GM12878 (cell line): ENCODE results near the gene ADAP1. TPM values are rescaled to one million over a fixed set of nuclear protein-coding genes. Genes with fewer than 3 reads are reported as not detected.

Experiments used
- MYB ChIP-seq: fragments of 150-350 bp; IDR thresholded peaks from 2 replicates; pipeline ENCODE4 v1.6.1; 2014; ENCODE audit warnings: mild to moderate bottlenecking, low read depth, low read length, borderline replicate concordance
- POLR2A ChIP-seq: IDR thresholded peaks from 2 replicates; pipeline ENCODE4 v1.6.1; 2011; ENCODE audit warnings: low read depth, mild to moderate bottlenecking, low read length
- POU2F2 ChIP-seq: IDR thresholded peaks from 3 replicates; pipeline ENCODE4 v1.6.1; 2011; ENCODE audit warnings: low read depth, mild to moderate bottlenecking, low read length, borderline replicate concordance
- RELB ChIP-seq: fragments of 450-650 bp; IDR thresholded peaks from 2 replicates; pipeline ENCODE4 v1.6.1; 2017; ENCODE audit warnings: low read depth, mild to moderate bottlenecking, moderate library complexity
- REST ChIP-seq: IDR thresholded peaks from 2 replicates; pipeline ENCODE4 v1.6.1; 2012; ENCODE audit warnings: mild to moderate bottlenecking, low read depth, low read length
- SUZ12 ChIP-seq: fragments of 200-600 bp; sonication (generic); IDR thresholded peaks from one replicate; pipeline ENCODE4 v1.6.1; 2018; ENCODE audit warnings: antibody characterized with exemption, mild to moderate bottlenecking; ENCODE audit not compliant: unreplicated experiment
- TBL1XR1 ChIP-seq: IDR thresholded peaks from 2 replicates; pipeline ENCODE4 v1.6.1; 2012; ENCODE audit warnings: low read depth, low read length, improper control_type of control experiment
- TCF3 ChIP-seq: IDR thresholded peaks from 2 replicates; pipeline ENCODE4 v1.6.1; 2012; ENCODE audit warnings: low read depth, mild to moderate bottlenecking, low read length, borderline replicate concordance; ENCODE audit not compliant: insufficient read depth
- TCF7 ChIP-seq: IDR thresholded peaks from 2 replicates; pipeline ENCODE4 v1.6.1; 2014; ENCODE audit warnings: antibody characterized with exemption, borderline replicate concordance
- YBX1 ChIP-seq: fragments of 450-650 bp; IDR thresholded peaks from 2 replicates; pipeline ENCODE4 v1.6.1; 2016; ENCODE audit warnings: antibody characterized with exemption
- YY1 ChIP-seq: IDR thresholded peaks from 2 replicates; pipeline ENCODE4 v1.6.1; 2011; ENCODE audit warnings: low read depth, mild to moderate bottlenecking, low read length
- polyA plus RNA-seq, 11 experiments: library from polyadenylated mRNA; depleted of rRNA in 4 of 11; unstranded in 6 of 11; stranded (reverse) in 5 of 11; fragments of >200 nt; fragmentation: Nextera tagmentation in 4 of 11; fragmentation: Illumina TruSeq in 1 of 11; extraction: Ambion mirVana in 4 of 11; extraction: Trizol in 1 of 11; gene quantifications; 1 replicate in 1 of 11; 2 replicates in 10 of 11; pipeline versions ENCODE4 v1.2.1 to v1.2.3, GENCODE V29; 2011 to 2016; ENCODE audit warnings: inconsistent platforms in 2 of 11, missing spikeins in 2 of 11, low read depth in 1 of 11
- total RNA-seq, 4 experiments: library from RNA; depleted of rRNA in 3 of 4; stranded (reverse); fragments of >200 nt in 3 of 4; fragmentation: Illumina TruSeq in 1 of 4; extraction: Trizol in 1 of 4; gene quantifications; 2 replicates each; pipeline versions ENCODE4 v1.2.1 to v1.2.3, GENCODE V29; 2013 to 2021
- TF ChIP-seq, protein P1 (sequence below): fragments of 450-650 bp; formaldehyde crosslinking; IDR thresholded peaks from 2 replicates; pipeline ENCODE4 v1.4.0; 2022; ENCODE audit warnings: mild to moderate bottlenecking, moderate library complexity
- TF ChIP-seq, protein P2 (sequence below): fragments of 450-650 bp; IDR thresholded peaks from 2 replicates; pipeline ENCODE4 v1.6.1; 2017; ENCODE audit warnings: mild to moderate bottlenecking, moderate library complexity

ADAP1 gene
- total and polyA plus RNA-seq, 10 of the 15 experiments (the other 5 are each of a cell fraction or from before 2014, with no cell fraction given), result 0.22 to 44.2 (median 22.0) TPM; not detected in 1

DNA sequence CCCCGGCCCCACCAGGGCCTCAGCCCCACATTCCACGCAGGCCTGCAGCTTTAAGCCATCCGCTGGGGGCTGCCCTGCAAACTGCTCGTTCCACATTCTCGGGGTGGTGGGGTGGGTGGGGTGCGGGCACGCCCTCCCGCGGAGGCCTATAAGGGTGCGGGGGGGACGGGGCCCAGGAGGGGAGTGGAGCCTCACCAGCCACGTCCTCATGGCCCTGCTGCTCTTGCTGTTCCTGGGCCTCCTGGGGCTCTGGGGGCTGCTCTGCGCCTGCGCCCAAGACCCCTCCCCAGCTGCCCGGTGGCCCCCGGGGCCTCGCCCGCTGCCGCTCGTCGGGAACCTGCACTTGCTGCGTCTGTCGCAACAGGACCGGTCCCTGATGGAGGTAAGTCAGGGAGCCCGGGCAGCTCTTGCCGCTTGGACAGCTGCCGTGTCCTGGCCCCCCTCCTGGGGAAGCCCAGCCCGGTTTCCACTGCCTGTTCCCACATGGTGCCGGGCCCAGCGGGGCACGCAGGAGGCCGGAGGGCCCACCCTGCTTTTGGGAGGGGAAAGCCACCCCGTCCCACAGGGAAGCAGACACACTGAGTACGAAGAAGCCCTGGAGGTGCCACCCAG is 28.6 kb upstream of the ADAP1 start, which contains the start of gene CYP2W1 (continued):
- TF ChIP-seq REST (no peak), POU2F2 (no peak), TBL1XR1 (no peak), TCF3 (no peak), TCF7 (no peak), RELB (no peak), POLR2A (no peak), YBX1 (no peak), YY1 (no peak), SUZ12 (no peak), MYB (no peak)
- TF ChIP-seq, protein P1, sequence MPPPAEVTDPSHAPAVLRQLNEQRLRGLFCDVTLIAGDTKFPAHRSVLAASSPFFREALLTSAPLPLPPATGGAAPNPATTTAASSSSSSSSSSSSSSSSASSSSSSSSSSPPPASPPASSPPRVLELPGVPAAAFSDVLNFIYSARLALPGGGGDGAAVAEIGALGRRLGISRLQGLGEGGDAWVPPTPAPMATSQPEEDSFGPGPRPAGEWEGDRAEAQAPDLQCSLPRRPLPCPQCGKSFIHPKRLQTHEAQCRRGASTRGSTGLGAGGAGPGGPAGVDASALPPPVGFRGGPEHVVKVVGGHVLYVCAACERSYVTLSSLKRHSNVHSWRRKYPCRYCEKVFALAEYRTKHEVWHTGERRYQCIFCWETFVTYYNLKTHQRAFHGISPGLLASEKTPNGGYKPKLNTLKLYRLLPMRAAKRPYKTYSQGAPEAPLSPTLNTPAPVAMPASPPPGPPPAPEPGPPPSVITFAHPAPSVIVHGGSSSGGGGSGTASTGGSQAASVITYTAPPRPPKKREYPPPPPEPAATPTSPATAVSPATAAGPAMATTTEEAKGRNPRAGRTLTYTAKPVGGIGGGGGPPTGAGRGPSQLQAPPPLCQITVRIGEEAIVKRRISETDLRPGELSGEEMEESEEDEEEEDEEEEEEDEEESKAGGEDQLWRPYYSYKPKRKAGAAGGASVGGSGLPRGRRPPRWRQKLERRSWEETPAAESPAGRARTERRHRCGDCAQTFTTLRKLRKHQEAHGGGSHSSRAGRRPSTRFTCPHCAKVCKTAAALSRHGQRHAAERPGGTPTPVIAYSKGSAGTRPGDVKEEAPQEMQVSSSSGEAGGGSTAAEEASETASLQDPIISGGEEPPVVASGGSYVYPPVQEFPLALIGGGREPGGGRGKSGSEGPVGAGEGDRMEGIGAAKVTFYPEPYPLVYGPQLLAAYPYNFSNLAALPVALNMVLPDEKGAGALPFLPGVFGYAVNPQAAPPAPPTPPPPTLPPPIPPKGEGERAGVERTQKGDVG (CRISPR knock-in tag), result no peak
- TF ChIP-seq, protein P2, sequence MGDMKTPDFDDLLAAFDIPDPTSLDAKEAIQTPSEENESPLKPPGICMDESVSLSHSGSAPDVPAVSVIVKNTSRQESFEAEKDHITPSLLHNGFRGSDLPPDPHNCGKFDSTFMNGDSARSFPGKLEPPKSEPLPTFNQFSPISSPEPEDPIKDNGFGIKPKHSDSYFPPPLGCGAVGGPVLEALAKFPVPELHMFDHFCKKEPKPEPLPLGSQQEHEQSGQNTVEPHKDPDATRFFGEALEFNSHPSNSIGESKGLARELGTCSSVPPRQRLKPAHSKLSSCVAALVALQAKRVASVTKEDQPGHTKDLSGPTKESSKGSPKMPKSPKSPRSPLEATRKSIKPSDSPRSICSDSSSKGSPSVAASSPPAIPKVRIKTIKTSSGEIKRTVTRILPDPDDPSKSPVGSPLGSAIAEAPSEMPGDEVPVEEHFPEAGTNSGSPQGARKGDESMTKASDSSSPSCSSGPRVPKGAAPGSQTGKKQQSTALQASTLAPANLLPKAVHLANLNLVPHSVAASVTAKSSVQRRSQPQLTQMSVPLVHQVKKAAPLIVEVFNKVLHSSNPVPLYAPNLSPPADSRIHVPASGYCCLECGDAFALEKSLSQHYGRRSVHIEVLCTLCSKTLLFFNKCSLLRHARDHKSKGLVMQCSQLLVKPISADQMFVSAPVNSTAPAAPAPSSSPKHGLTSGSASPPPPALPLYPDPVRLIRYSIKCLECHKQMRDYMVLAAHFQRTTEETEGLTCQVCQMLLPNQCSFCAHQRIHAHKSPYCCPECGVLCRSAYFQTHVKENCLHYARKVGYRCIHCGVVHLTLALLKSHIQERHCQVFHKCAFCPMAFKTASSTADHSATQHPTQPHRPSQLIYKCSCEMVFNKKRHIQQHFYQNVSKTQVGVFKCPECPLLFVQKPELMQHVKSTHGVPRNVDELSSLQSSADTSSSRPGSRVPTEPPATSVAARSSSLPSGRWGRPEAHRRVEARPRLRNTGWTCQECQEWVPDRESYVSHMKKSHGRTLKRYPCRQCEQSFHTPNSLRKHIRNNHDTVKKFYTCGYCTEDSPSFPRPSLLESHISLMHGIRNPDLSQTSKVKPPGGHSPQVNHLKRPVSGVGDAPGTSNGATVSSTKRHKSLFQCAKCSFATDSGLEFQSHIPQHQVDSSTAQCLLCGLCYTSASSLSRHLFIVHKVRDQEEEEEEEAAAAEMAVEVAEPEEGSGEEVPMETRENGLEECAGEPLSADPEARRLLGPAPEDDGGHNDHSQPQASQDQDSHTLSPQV, result no peak
- TF ChIP-seq, all 136 proteins: peak for 0
